RWPE2 (cell line): Measurements from ENCODE around the gene HMCN2.
A peak's percentile ranks its signal among the peaks of the same experiment; 100 is the strongest.

Experiments used
- ATAC-seq: fragments of 200-7000 bp; cut with Tn5 transposase; 3 replicates; pipeline ENCODE4 v1.9.1; 2021; ENCODE audit warnings: low read depth
- DNase-seq: peaks from one replicate; pipeline ENCODE4 v3.0.0-alpha.2; 2020; ENCODE audit warnings: low spot score
- H3K27ac ChIP-seq: fragments of 450-650 bp; 2 replicates; pipeline ENCODE4 v1.5.1; 2017; ENCODE audit warnings: mild to moderate bottlenecking; ENCODE audit not compliant: poor library complexity, severe bottlenecking
- H3K27me3 ChIP-seq: fragments of 250-450 bp; sonication (Bioruptor Pico); 2 replicates; pipeline ENCODE4 v1.5.1; 2021; ENCODE audit warnings: mild to moderate bottlenecking, moderate library complexity; ENCODE audit not compliant: insufficient read depth, poor library complexity, severe bottlenecking
- H3K36me3 ChIP-seq: fragments of 250-450 bp; sonication (Bioruptor Pico); 2 replicates; pipeline ENCODE4 v1.5.1; 2020; ENCODE audit warnings: low read depth, mild to moderate bottlenecking, moderate library complexity
- H3K4me1 ChIP-seq: fragments of 250-450 bp; sonication (Bioruptor Pico); 2 replicates; pipeline ENCODE4 v1.5.1; 2021; ENCODE audit warnings: mild to moderate bottlenecking, moderate library complexity; ENCODE audit not compliant: insufficient read depth, poor library complexity, severe bottlenecking
- H3K4me3 ChIP-seq: fragments of 250-450 bp; sonication (Bioruptor Pico); 2 replicates; pipeline ENCODE4 v1.5.1; 2021; ENCODE audit warnings: mild to moderate bottlenecking, moderate library complexity; ENCODE audit not compliant: severe bottlenecking
- H3K9me3 ChIP-seq: fragments of 250-450 bp; sonication (Bioruptor Pico); 2 replicates; pipeline ENCODE4 v1.5.1; 2021; ENCODE audit warnings: mild to moderate bottlenecking, moderate library complexity; ENCODE audit not compliant: severe bottlenecking
- CTCF ChIP-seq: fragments of 450-650 bp; IDR thresholded peaks from one replicate; pipeline ENCODE4 v1.5.1; 2017; ENCODE audit warnings: mild to moderate bottlenecking, moderate library complexity; ENCODE audit not compliant: poor library complexity, severe bottlenecking

HMCN2 gene

GRCh38 chr9:130458804-130459067, 193.2 kb downstream of the HMCN2 start:
- DNase-seq (no peak), ATAC-seq (no peak)
- Histone ChIP-seq H3K4me3 (no peak overlapping the region), H3K9me3 (no peaks in the 10 kb centered on the region), H3K36me3 (no peaks in the 10 kb centered on the region), H3K27me3 (no peaks in the 10 kb centered on the region), H3K4me1 (no peaks in the 10 kb centered on the region), H3K27ac (no peak overlapping the region)
- no peak for TF ChIP-seq CTCF

GRCh38 chr9:130459151-130459550, 193.6 kb downstream of the HMCN2 start:
- TF ChIP-seq CTCF: no peak
- Histone ChIP-seq H3K27ac (no peak overlapping the region), H3K36me3 (no peaks in the 10 kb centered on the region), H3K4me1 (no peaks in the 10 kb centered on the region), H3K9me3 (no peaks in the 10 kb centered on the region), H3K27me3 (no peaks in the 10 kb centered on the region), H3K4me3 (no peak overlapping the region)
- DNase-seq (no peak), ATAC-seq (no peak)

GRCh38 chr9:130459941-130460669, 194.5 kb downstream of the HMCN2 start:
- Histone ChIP-seq H3K9me3 (no peaks in the 10 kb centered on the region), H3K4me3 (no peak overlapping the region), H3K36me3 (no peaks in the 10 kb centered on the region), H3K4me1 (no peaks in the 10 kb centered on the region), H3K27me3 (no peaks in the 10 kb centered on the region), H3K27ac (no peak overlapping the region)
- ATAC-seq (no peak), DNase-seq (no peak)
- no peak for TF ChIP-seq CTCF

- H3K27ac ChIP-seq: no peak overlapping the region
- ATAC-seq: peak; percentile 48; the same call in 2 of the 3 replicates
- no peaks in the 10 kb centered on the region for H3K36me3 ChIP-seq
- no peak for DNase-seq
- no peaks in the 10 kb centered on the region for H3K4me1 ChIP-seq
- H3K9me3 ChIP-seq: no peaks in the 10 kb centered on the region
- H3K27me3 ChIP-seq: no peaks in the 10 kb centered on the region
- no peak overlapping the region for H3K4me3 ChIP-seq
- peak; percentile 86 for TF ChIP-seq CTCF
Measured at GRCh38 chr9:130461218-130461630, 195.7 kb downstream of the HMCN2 start.

- no peak for TF ChIP-seq CTCF
- no peak overlapping the region for H3K27ac ChIP-seq
- DNase-seq (no peak), ATAC-seq (no peak)
- no peaks in the 10 kb centered on the region for H3K4me1 ChIP-seq
- no peaks in the 10 kb centered on the region for H3K36me3 ChIP-seq
- H3K27me3 ChIP-seq: no peaks in the 10 kb centered on the region
- H3K4me3 ChIP-seq: no peak overlapping the region
- no peaks in the 10 kb centered on the region for H3K9me3 ChIP-seq
Measured at GRCh38 chr9:130461731-130462130, 196.2 kb downstream of the HMCN2 start.
